Measurements from ENCODE around the gene CDH4.
"Not testable (repeated sequence)": the region's sequence is repeated elsewhere in the genome, so short reads cannot be mapped to it uniquely, and the experiment has no call there.

The CDH4 gene

GRCh38 chr20:61980647-61981583 lies 728.9 kb downstream of the CDH4 start:
- DNase-seq = no peak

- DNase-seq = not testable (repeated sequence)
These were observed 729.6 kb downstream of the CDH4 start for GRCh38 chr20:61981691-61982090.

GRCh38 chr20:61982191-61982950 lies 730.3 kb downstream of the CDH4 start:
- no peak for DNase-seq

DNA sequence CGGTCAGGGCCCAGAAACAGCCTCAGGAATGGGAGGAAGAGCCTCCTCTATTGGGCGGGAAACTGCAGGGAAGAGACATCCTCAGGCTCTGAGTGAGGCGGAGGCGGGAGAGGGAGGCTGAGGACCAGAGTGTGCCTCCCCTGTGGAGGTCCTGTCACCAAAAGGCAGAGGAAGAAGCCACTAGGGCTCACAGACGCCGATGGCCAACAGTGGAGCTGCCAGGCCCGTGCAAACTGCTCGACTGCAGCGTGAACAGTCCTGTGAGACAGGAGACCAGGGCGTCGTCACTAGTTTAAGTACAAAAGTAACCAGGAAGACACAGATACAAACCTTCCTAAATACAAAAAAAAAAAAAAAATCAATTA lies 730.9 kb downstream of the CDH4 start:
- no peak for DNase-seq

- DNase-seq = no peak
These were observed 731.9 kb downstream of the CDH4 start for GRCh38 chr20:61983965-61984364.

GRCh38 chr20:61984431-61984830 lies 732.4 kb downstream of the CDH4 start:
- DNase-seq = not testable (repeated sequence)

DNA sequence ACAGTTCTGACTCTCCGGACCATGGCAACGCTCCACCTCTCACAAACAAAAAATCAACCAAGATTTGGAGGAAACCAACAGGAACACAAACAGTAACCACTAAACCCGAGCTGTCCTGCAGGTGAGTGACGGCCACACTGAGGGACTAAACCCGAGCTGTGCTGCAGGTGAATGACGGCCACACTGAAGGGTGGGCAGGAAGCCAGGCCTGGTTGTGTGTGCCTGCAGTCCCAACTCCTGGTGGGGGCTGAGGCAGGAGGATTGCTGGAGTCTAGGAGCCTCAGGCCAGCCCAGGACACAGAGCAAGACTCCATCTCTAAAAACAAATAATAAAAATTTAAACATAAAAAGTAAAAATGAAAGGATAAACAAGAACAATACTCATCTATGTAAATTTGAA lies 733.0 kb downstream of the CDH4 start:
- no peak for DNase-seq

DNA sequence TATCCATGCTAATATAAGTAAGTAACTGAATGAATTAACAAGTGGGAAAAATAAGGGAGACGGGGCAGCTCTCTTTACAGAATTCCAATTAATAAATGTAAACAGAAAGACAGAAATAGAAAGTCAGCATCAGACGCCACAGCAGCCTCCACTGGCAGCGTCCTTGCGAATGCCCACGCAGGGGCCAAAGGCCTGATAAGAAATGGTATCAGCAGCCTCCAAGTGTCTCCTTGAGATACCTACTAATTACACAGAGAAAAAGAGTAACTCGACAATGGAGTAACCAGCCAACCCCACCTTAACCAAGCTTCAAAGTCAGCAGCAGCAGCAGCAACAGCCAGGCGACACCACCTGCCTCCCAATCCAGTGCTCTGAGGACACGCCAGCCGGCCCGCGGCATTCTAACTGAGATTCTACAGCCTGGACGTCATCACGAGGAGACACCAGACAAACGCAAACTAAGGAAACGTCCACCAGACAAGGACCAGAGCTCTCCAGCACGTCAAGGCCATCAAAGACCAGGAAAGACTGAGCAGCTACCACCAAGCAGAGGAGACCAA lies 734.8 kb downstream of the CDH4 start:
- no peak for DNase-seq

DNA sequence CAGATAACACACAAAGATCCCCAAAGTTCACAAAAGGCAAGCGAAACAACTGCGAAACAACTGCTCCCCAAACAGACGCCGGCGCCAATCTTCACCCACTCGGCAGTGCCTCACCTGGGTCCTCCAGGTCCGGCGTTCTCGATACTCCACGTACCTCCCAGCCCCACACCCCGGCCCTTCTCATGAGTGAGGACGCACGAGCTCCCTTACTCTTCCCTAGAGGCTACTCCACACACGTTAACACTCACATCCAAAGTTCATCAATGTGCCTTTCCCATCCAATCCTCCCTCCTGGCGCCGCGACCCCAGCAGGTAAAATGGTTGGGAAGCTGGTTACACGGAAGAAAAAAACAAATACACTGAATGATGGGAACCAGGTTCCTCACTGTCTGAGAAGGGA lies 736.6 kb downstream of the CDH4 start:
- DNase-seq = no peak

DNA sequence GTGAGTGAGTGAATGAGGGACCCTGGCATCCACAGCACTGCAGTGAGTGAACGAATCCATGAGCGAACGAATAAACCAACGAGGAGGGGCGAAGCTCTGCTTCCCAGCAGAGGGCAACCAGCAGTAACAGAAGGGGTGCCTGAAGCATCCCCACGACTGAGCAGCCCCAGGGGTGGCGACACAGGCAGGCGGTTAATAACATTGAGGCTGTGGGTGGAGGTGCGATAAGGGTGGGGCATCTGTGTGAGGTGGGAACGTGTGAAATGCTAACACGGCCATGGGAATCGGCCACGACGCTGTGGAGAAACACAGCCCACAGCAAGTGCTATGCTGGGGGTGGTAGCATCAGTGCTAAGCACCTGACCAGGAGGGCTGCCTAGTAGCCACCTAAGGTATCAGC lies 737.7 kb downstream of the CDH4 start:
- DNase-seq = no peak
